HepG2 (cell line): ENCODE measurements around the gene DENND5A. TPM values are rescaled to one million over a fixed set of nuclear protein-coding genes. Genes with fewer than 3 reads are reported as not detected.
A peak's percentile ranks its signal among the peaks of the same experiment; 100 is the strongest.

Experiments used
- ESRRA ChIP-seq: sonication (generic); formaldehyde crosslinking; IDR thresholded peaks from 2 replicates; pipeline ENCODE4 v1.5.1; 2020; ENCODE audit warnings: mild to moderate bottlenecking, low read depth, missing genetic modification reagents
- FOXO1 ChIP-seq: sonication (generic); formaldehyde crosslinking; IDR thresholded peaks from 2 replicates; pipeline ENCODE4 v1.4.0; 2020; ENCODE audit warnings: missing genetic modification reagents
- HNF4G ChIP-seq, 2 experiments: sonication (generic) in 1 of 2; formaldehyde crosslinking in 1 of 2; IDR thresholded peaks; 2 replicates each; pipeline versions ENCODE4 v1.4.0 to v1.6.1; 2011 to 2020; ENCODE audit warnings: borderline replicate concordance in 2 of 2, low read depth in 2 of 2, mild to moderate bottlenecking in 2 of 2, low read length in 1 of 2, missing genetic modification reagents in 1 of 2, moderate library complexity in 1 of 2
- MAFK ChIP-seq, 2 experiments: IDR thresholded peaks in 1 of 2; conservative IDR thresholded peaks in 1 of 2; 2 replicates each; pipeline ENCODE4 v1.6.1; 2011; ENCODE audit warnings: improper control_type of control experiment in 2 of 2, low read length in 2 of 2
- NCOR1 ChIP-seq: fragments of 200-600 bp; sonication (generic); IDR thresholded peaks from 2 replicates; pipeline ENCODE4 v1.7.0; 2017; ENCODE audit warnings: antibody characterized with exemption, low read length, borderline replicate concordance
- NR2F6 ChIP-seq, 2 experiments: IDR thresholded peaks; 2 replicates each; pipeline ENCODE4 v1.6.1; 2016; ENCODE audit warnings: antibody characterized with exemption in 1 of 2, mild to moderate bottlenecking in 1 of 2
- RBM22 ChIP-seq: fragments of 200-400 bp; formaldehyde crosslinking; optimal IDR thresholded peaks from 2 replicates; pipeline ENCODE3; 2017; ENCODE audit warnings: mild to moderate bottlenecking, low read length, moderate library complexity
- SP140L ChIP-seq: sonication (generic); formaldehyde crosslinking; IDR thresholded peaks from 2 replicates; pipeline ENCODE4 v1.4.0; 2020; ENCODE audit warnings: missing genetic modification reagents, borderline replicate concordance
- SRSF4 ChIP-seq: fragments of 200-400 bp; formaldehyde crosslinking; IDR thresholded peaks from one replicate; pipeline ENCODE4 v1.6.1; 2018; ENCODE audit warnings: mild to moderate bottlenecking, low read depth, low read length, moderate library complexity; ENCODE audit not compliant: poor library complexity, severe bottlenecking
- TEAD3 ChIP-seq: optimal IDR thresholded peaks from 2 replicates; pipeline ENCODE3; 2016; ENCODE audit warnings: borderline replicate concordance
- ZBTB42 ChIP-seq: sonication (generic); formaldehyde crosslinking; IDR thresholded peaks from 2 replicates; pipeline ENCODE4 v1.5.0; 2020; ENCODE audit warnings: mild to moderate bottlenecking, missing genetic modification reagents
- ZFP90 ChIP-seq: sonication (generic); formaldehyde crosslinking; IDR thresholded peaks from 2 replicates; pipeline ENCODE4 v1.8.0; 2022; ENCODE audit warnings: missing genetic modification reagents, mild to moderate bottlenecking, inconsistent platforms, borderline replicate concordance
- ZFYVE20 ChIP-seq: sonication (generic); formaldehyde crosslinking; IDR thresholded peaks from 2 replicates; pipeline ENCODE4 v1.8.0; 2023; ENCODE audit warnings: low read depth, mild to moderate bottlenecking, moderate library complexity, missing genetic modification reagents, borderline replicate concordance
- ZNF10 ChIP-seq: sonication (generic); formaldehyde crosslinking; IDR thresholded peaks from 2 replicates; pipeline ENCODE4 v1.4.0; 2020; ENCODE audit warnings: mild to moderate bottlenecking, low read depth, missing genetic modification reagents, borderline replicate concordance
- ZNF224 ChIP-seq: sonication (generic); formaldehyde crosslinking; IDR thresholded peaks from 2 replicates; pipeline ENCODE4 v1.5.0; 2020; ENCODE audit warnings: mild to moderate bottlenecking, missing genetic modification reagents
- ZNF333 ChIP-seq: sonication (generic); formaldehyde crosslinking; IDR thresholded peaks from 2 replicates; pipeline ENCODE4 v1.4.0; 2020; ENCODE audit warnings: mild to moderate bottlenecking, missing genetic modification reagents, borderline replicate concordance
- ZNF431 ChIP-seq: sonication (generic); formaldehyde crosslinking; IDR thresholded peaks from 2 replicates; pipeline ENCODE4 v1.9.0; 2022; ENCODE audit warnings: missing genetic modification reagents, low read depth, mild to moderate bottlenecking, borderline replicate concordance
- ZNF567 ChIP-seq: sonication (generic); formaldehyde crosslinking; IDR thresholded peaks from 2 replicates; pipeline ENCODE4 v1.8.1; 2023; ENCODE audit warnings: mild to moderate bottlenecking, missing genetic modification reagents, borderline replicate concordance
- ZNF629 ChIP-seq: sonication (generic); formaldehyde crosslinking; conservative IDR thresholded peaks from 2 replicates; pipeline ENCODE4 v1.5.0; 2020; ENCODE audit warnings: missing genetic modification reagents
- ZNF737 ChIP-seq: sonication (generic); formaldehyde crosslinking; IDR thresholded peaks from 2 replicates; pipeline ENCODE4 v1.5.0; 2020; ENCODE audit warnings: missing genetic modification reagents, mild to moderate bottlenecking, borderline replicate concordance
- ZNF772 ChIP-seq: sonication (generic); formaldehyde crosslinking; IDR thresholded peaks from 2 replicates; pipeline ENCODE4 v1.5.0; 2020; ENCODE audit warnings: mild to moderate bottlenecking, missing genetic modification reagents
- ZSCAN25 ChIP-seq: sonication (generic); formaldehyde crosslinking; IDR thresholded peaks from 2 replicates; pipeline ENCODE4 v1.8.0; 2022; ENCODE audit warnings: mild to moderate bottlenecking, missing genetic modification reagents
- polyA plus RNA-seq, 8 experiments: library from polyadenylated mRNA; depleted of rRNA in 3 of 8; stranded (reverse) in 7 of 8; unstranded in 1 of 8; fragments of >200 nt; fragmentation: Illumina TruSeq in 4 of 8; extraction: Trizol in 4 of 8; gene quantifications; 2 replicates each; pipeline versions ENCODE4 v1.2.1 to v1.2.3, GENCODE V29; 2011 to 2016; ENCODE audit warnings: low read depth in 4 of 8, missing spikeins in 1 of 8, mixed read lengths in 1 of 8; ENCODE audit not compliant: insufficient read depth in 1 of 8
- total RNA-seq, 5 experiments: library from RNA; depleted of rRNA; stranded (reverse); fragments of >200 nt; fragmentation: Illumina TruSeq; extraction: Trizol; gene quantifications; 2 replicates each; pipeline ENCODE4 v1.2.3, GENCODE V29; 2016; ENCODE audit warnings: low read depth in 1 of 5
- TF ChIP-seq, protein P1 (sequence below): IDR thresholded peaks from 2 replicates; pipeline ENCODE4 v1.6.1; 2016; ENCODE audit warnings: low read depth, borderline replicate concordance
- TF ChIP-seq, protein P2 (sequence below): sonication (generic); formaldehyde crosslinking; IDR thresholded peaks from 2 replicates; pipeline ENCODE4 v1.4.0; 2020; ENCODE audit warnings: low read depth, mild to moderate bottlenecking, missing genetic modification reagents
- TF ChIP-seq, protein P3 (sequence below): sonication (generic); formaldehyde crosslinking; conservative IDR thresholded peaks from 2 replicates; pipeline ENCODE4 v1.4.0; 2020; ENCODE audit warnings: missing genetic modification reagents

The DENND5A gene
- total and polyA plus RNA-seq, 2 of the 13 experiments (the other 11 are each of a cell fraction or from before 2014, with no cell fraction given): 63.3 to 145 TPM

DNA sequence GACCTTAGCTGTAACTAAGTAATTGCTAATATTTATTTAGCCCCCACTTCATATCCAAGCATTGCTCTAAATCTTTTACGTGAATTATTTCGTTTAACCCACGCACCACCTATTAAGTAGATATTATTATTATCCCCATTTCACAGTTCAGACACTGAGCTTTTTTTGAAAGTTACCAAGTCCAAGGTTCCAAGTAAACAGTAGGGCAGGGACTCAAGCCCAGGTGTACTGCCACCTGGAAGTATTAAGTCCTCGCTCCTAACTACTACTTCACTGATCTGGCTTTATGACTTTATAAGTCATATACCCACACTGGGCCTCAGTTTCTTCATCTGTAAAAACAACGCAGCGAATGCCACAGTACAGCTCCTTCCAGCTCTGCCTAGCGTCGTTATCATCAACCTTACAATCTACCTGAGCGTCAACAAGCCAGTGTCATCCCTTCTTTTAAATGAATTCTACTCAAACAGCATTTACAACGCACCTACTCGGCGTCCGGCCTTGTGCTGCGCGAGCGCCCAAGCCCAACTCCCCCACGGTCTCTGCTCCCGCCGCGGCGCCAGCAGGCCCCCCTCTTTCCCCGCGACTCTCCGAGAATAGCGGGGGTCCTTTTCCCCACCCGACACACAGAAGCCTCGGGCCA is 48.6 kb upstream of the DENND5A start (continued):
- TF ChIP-seq SP140L (CRISPR knock-in tag): 0 out of 2 replicates have a peak, but pooled peaks have one; percentile 7
- 0 out of 2 replicates have a peak, but pooled peaks have one; percentile 0 for TF ChIP-seq ZNF333 (CRISPR knock-in tag)
- TF ChIP-seq, protein P1, sequence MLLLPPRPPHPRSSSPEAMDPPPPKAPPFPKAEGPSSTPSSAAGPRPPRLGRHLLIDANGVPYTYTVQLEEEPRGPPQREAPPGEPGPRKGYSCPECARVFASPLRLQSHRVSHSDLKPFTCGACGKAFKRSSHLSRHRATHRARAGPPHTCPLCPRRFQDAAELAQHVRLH (CRISPR knock-in tag): no peak; the same call in 1 of the 2 replicates
- peak; percentile 21; the same call in 1 of the 2 replicates for TF ChIP-seq ZNF772 (CRISPR knock-in tag)
- TF ChIP-seq FOXO1 (CRISPR knock-in tag): no peak
- TF ChIP-seq SRSF4: no peak
- TF ChIP-seq RBM22: no peak
- no peak for TF ChIP-seq ZFYVE20 (CRISPR knock-in tag)
- TF ChIP-seq MAFK (conservative IDR thresholded peaks at IDR 0.05 in 1 of 2, IDR thresholded peaks at IDR 0.05 in 1 of 2; ENCODE audit: low read length in 2 of 2): no peak
- no peak for TF ChIP-seq NR2F6 (IDR thresholded peaks at IDR 0.05)
- no peak for TF ChIP-seq NR2F6 (CRISPR knock-in tag; IDR thresholded peaks at IDR 0.05)
- 0 out of 2 replicates have a peak, but pooled peaks have one; percentile 4 for TF ChIP-seq ZFP90
- TF ChIP-seq ZSCAN25 (CRISPR knock-in tag): peak; percentile 44; the same call in 1 of the 2 replicates
- TF ChIP-seq ZNF10 (CRISPR knock-in tag): no peak
- no peak for TF ChIP-seq TEAD3 (CRISPR knock-in tag)
- no peak for TF ChIP-seq ZNF737
- TF ChIP-seq ZNF431: no peak
- 0 out of 2 replicates have a peak, but pooled peaks have one; percentile 1 for TF ChIP-seq ESRRA (CRISPR knock-in tag)
- TF ChIP-seq ZNF567 (CRISPR knock-in tag): no peak
- TF ChIP-seq, protein P2, sequence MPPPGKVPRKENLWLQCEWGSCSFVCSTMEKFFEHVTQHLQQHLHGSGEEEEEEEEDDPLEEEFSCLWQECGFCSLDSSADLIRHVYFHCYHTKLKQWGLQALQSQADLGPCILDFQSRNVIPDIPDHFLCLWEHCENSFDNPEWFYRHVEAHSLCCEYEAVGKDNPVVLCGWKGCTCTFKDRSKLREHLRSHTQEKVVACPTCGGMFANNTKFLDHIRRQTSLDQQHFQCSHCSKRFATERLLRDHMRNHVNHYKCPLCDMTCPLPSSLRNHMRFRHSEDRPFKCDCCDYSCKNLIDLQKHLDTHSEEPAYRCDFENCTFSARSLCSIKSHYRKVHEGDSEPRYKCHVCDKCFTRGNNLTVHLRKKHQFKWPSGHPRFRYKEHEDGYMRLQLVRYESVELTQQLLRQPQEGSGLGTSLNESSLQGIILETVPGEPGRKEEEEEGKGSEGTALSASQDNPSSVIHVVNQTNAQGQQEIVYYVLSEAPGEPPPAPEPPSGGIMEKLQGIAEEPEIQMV (CRISPR knock-in tag): no peak
- TF ChIP-seq ZNF629: peak; percentile 95
- TF ChIP-seq NCOR1: no peak
- TF ChIP-seq, protein P3, sequence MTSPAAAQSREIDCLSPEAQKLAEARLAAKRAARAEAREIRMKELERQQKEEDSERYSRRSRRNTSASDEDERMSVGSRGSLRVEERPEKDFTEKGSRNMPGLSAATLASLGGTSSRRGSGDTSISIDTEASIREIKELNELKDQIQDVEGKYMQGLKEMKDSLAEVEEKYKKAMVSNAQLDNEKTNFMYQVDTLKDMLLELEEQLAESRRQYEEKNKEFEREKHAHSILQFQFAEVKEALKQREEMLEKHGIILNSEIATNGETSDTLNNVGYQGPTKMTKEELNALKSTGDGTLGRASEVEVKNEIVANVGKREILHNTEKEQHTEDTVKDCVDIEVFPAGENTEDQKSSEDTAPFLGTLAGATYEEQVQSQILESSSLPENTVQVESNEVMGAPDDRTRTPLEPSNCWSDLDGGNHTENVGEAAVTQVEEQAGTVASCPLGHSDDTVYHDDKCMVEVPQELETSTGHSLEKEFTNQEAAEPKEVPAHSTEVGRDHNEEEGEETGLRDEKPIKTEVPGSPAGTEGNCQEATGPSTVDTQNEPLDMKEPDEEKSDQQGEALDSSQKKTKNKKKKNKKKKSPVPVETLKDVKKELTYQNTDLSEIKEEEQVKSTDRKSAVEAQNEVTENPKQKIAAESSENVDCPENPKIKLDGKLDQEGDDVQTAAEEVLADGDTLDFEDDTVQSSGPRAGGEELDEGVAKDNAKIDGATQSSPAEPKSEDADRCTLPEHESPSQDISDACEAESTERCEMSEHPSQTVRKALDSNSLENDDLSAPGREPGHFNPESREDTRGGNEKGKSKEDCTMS (CRISPR knock-in tag): no peak
- TF ChIP-seq ZNF224 (CRISPR knock-in tag): peak; percentile 56; the same call in 1 of the 2 replicates
- TF ChIP-seq ZBTB42 (CRISPR knock-in tag): no peak
- peak; percentile 18; the same call in 1 of the 2 replicates for TF ChIP-seq HNF4G (IDR thresholded peaks at IDR 0.05; ENCODE audit: borderline replicate concordance, low read depth, low read length)
- no peak for TF ChIP-seq HNF4G (CRISPR knock-in tag; IDR thresholded peaks at IDR 0.05; ENCODE audit: borderline replicate concordance, low read depth)
